ENCODE measurements around the gene GLI2. TPM values are rescaled to one million over a fixed set of nuclear protein-coding genes. Genes with fewer than 3 reads are reported as not detected.

Gene GLI2
- total RNA-seq, 1 experiment from 2014 or later = 4.0 TPM

GRCh38 chr2:120783969-120784372 lies 48.3 kb downstream of the GLI2 start:
- TF ChIP-seq EZH2phosphoT487 (IDR thresholded peaks at IDR 0.05; ENCODE audit: borderline replicate concordance, low read length) (no peak), EZH2 (IDR thresholded peaks at IDR 0.05; ENCODE audit: low read length, unreplicated experiment) (no peak), CTCF (conservative IDR thresholded peaks at IDR 0.05; ENCODE audit: low read depth, low read length) (no peak)
- Histone ChIP-seq H3K27me3 (ENCODE audit: low read length) (no peaks in the 10 kb centered on the region), H3K9me3 (ENCODE audit: low read length) (no peaks in the 10 kb centered on the region), H2AFZ (ENCODE audit: low read length) (no peak overlapping the region), H3K4me1 (ENCODE audit: insufficient read depth, low read length) (peaks cover 7% of the 10 kb centered on the region), H3K9ac (ENCODE audit: low read length) (no peak overlapping the region), H3K79me2 (ENCODE audit: low read length) (no peaks in the 10 kb centered on the region), H3K4me2 (ENCODE audit: low read length) (no peak overlapping the region), H3K27ac (ENCODE audit: low read length) (no peak overlapping the region), H3K4me3 (ENCODE audit: low read length) (no peak overlapping the region), H3K36me3 (ENCODE audit: low read depth, low read length) (no peaks in the 10 kb centered on the region), H4K20me1 (ENCODE audit: low read length) (no peaks in the 10 kb centered on the region), H3K9me2 (replicated peaks; ENCODE audit: low read length) (no peaks in the 10 kb centered on the region), H3F3A (ENCODE audit: low read length, unreplicated experiment) (no peaks in the 10 kb centered on the region)
- ChIA-PET CTCF (no interaction called here), POLR2A (ENCODE audit: unreplicated experiment) (no interaction called here)
- intact Hi-C loops (cut with micrococcal nuclease) = loop anchor here (5.0 kb wide), 1 partner anchor 47 kb away; the partner anchor contains the start of gene GLI2
- no TSS peak for BruUV-seq (replicated peaks)
- no peak for DNase-seq
- ATAC-seq = no peak

Data from PC-3 (cell line).